ENCODE results near the gene TIMP1. TPM values are rescaled to one million over a fixed set of nuclear protein-coding genes. Genes with fewer than 3 reads are reported as not detected.

The TIMP1 gene
- total RNA-seq, result 62.7 TPM
- long read RNA-seq, transcript TIMP1-201 (6 exons, 892 nt), result major isoform, 24 of 26 reads
- long read RNA-seq, partial matches to known transcripts, result 0 of 26 reads
- long read RNA-seq, other reads (novel, unspliced or antisense), result 2 of 26 reads

DNA sequence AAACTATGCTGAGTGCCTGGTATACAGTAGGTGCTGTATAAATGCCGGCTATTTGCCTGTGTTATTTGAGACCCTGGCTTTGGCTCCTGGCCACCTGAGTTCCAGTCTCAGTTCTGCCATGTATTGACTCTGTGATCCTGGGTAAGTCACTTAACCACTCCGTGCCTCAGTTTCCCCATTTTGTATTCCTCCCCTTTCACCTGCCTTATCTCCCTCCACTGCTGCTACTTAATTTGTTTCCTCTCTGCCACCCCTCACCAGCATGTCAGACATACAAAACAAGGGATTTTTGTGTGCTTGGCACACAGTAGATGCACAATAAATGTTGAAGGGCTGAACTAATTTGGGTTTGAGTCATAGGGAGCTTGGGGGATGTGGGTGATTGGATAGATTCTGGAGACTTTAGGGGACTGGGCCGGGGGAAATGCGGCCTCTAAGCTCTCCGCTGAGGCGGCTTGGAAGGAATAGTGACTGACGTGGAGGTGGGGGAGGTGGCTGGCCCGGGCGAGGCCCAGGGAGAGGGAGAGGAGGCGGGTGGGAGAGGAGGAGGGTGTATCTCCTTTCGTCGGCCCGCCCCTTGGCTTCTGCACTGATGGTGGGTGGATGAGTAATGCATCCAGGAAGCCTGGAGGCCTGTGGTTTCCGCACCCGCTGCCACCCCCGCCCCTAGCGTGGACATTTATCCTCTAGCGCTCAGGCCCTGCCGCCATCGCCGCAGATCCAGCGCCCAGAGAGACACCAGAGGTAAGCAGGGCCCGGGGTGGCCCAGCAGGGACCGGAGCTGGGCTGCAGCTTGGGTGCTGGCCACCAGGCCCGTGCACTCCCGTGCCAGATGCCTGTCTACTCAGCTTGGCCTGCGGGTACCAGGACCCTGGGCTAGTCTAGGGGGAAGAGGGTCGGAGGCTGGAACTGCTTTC, at the start of gene TIMP1:
TSS of gene TIMP1 (plus strand) at position 706 of the 917 bp plus-strand sequence. CDS start 980 bp downstream, outside the sequence.
- intact Hi-C loops (cut with DNase I), result no loop called here
- peak; percentile 94 for ATAC-seq (ENCODE audit: poor library complexity)

DNA sequence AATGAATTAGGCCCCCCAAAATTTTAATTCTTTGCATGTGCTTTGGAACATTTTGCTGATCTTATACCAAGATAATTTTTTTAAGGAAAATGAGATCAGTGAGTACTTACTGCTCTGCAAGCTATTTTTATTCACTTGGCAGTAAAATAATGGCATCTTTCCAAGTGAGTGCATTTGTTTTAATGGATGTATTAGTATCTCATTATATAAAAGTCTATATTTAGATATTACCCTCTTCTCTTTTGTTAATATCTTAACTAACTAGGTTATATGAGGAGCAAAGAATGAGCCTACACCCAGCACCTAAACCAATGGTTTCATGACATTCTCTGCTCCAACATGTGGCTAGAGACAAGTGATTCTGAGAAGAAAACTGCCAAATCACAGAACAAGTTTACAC, 42.4 kb upstream of the TIMP1 start:
- ATAC-seq (ENCODE audit: poor library complexity) (peak; percentile 38), DNase-seq (no peak)
- intact Hi-C loops (cut with DNase I), result no loop called here

More for the DNA sequence above, at the start of gene TIMP1:
- peak; percentile 93 for DNase-seq

DNA sequence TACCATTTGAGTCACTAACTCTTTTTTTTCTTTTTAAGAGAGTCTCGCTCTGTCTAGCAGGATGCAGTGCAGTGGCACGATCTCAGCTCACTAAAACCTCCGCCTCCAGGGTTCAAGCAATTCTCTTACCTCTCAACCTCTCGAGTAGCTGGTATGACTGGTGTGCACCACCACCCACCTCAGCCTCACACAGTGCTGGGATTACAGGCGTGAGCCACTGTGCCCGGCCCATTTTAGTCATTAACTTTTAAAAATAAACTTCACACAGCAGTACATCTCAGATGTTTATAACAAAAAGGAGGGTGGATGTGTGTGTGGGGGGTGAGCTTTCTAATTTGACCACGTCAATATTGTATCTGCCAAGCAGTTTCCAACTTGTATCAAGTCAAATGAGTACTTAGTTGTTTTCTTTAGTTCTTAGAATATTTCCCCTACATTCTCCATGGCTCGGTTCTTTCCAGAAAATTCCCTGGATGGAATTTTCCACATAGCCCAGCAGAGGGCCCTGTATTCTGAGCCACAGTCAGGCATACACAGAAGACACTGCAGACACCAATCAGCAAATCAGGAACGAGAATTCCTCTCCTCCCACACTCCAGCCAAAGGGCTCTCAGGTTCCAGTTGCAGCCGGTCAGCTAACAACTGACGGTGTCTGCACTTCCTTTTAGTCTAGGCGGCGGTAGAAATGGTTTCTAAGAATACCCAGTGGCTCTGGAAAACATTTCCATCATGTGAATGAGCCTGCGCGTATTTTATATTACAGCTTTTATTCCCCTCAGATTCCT, 41.3 kb upstream of the TIMP1 start:
- intact Hi-C loops (cut with DNase I), result no loop called here
- ATAC-seq (ENCODE audit: poor library complexity) (peak; percentile 99), DNase-seq (peak; percentile 70)

DNA sequence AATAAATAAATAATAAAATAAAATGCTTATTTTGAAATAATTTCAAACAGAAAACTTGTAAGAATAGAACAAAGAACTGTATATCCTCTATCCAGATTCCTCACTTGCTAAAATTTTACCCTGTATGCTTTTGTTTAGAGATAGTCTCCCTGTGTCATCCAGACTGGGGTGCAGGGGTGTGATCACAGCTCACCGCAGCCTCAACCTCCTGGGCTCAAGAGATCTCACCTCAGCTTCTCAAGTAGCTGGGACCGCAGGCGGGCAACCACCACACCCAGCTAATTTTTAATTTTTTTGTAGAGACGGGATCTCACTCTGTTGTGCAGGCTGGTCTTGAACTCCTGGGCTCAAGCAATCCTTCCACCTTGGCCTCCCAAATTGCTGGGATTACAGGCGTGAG, 38.7 kb upstream of the TIMP1 start:
- DNase-seq, result no peak
- intact Hi-C loops (cut with DNase I), result no loop called here
- ATAC-seq (ENCODE audit: poor library complexity), result no peak

DNA sequence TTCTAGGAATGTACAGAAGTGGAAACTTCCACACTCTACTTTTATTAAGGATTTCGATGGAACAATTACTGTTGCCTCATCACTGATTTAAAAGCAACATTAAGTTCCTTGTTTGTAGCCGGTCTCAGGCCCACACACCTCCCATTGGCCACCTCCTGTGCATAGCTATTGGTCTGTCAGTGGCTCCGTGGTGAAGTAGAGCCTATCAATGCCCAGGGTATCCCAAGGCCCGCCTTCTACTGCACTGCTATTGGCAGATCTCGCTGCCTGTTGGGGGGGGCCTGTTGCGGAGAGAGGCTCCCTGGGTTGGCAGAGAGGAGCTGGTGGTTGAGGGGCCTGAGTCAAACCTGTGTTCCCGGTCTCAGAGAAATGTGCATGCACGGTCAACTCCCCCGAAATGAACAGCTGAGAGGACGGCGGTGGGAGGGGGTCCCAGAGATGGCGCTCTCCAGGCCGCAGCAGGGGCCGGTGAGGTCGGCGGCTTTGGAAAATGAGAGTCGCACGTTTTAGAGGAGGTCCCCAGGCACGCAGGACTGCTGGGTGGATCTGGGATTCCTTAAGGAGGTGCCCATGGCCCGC, 26.1 kb upstream of the TIMP1 start:
- ATAC-seq (ENCODE audit: poor library complexity) (peak; percentile 91), DNase-seq (peak; percentile 92)
- intact Hi-C loops (cut with DNase I), result no loop called here

DNA sequence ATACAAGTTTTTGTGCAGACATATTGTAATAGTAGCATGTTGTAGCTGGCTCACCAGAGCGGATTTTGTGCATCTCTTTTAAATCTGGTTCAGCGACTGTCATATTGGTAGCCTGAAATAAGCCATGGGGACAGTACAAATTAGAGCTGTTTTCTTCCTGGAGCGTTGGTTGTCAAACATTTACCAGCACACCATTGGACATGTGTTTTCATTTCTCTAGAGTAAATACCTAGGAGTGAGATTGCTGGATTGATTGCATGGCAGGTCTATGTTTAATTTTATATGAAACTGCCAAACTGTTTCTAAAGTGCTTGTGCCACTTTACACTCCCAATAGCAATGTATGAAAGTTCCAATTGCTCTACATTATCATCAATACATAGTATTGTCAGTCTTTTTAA, 23.8 kb upstream of the TIMP1 start:
- no peak for DNase-seq
- no peak for ATAC-seq (ENCODE audit: poor library complexity)
- intact Hi-C loops (cut with DNase I), result no loop called here

DNA sequence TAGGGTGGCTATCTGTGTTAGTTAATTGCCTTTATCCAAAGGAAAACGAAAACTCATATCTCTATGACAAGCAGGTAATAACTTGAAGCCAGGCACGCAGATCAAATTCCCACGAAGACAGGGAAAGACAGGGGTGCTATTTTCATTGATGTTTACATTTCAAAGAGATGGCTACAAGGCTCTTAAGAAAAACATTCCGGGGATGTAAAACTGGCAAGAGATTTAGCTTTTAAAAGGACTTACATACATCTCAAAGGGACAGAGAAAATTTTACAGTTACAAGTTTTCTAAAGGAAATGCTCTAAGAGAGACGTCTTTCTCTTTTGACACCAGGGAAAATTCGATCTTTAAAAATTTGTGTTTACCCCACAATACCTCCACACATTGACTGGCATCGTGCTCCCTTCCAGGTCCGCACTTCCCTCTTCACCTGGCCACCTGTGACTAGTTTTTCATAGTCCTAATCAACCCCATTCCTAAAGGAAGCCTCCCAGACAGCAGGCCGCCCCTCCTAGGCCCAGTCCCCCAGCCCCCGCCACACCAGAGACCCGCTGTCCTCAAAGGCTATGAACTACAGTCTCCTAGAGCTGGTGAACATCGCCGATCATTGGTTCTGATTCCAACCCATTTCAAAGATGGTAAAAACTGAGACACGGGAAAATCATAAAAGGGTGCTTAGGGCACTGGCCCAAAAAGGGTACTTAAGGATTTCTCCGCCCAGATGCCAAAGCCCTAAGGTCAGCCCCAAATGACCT, 21.9 kb upstream of the TIMP1 start:
- intact Hi-C loops (cut with DNase I), result loop anchor here (5.0 kb wide), 1 partner anchor 82 kb away; no protein-coding TSS in a partner anchor
- DNase-seq (no peak), ATAC-seq (ENCODE audit: poor library complexity) (no peak)

DNA sequence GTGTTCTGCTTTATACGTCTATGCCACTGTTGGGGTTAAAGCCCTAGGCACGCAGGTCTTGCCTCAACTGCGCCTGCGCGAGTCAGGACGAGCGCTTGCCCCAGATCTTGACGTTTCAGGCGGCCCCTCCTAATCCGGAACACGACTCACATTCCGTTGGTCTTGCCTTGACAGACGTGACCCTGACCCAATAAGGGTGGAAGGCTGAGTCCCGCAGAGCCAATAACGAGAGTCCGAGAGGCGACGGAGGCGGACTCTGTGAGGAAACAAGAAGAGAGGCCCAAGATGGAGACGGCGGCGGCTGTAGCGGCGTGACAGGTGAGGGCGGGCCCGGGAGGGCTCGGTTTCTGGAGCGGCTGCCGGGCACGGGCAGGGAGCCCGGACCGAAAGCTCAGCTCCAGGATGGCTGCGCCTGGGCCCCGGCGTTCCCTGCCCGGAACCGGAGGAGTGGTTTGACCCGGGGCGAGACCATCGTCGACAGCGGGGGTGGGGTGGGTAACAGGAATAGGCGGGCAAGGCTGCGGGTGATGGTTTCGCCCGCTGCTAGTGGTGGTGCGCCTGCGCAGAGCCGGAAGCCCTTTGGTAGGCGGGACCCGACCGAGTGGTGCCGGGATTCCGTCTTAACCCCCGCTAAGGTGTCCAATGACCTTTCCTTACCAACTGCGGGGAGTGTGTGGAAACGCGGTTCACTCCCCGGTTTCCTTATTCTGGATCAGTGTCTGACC, 21.1 kb upstream of the TIMP1 start, which contains the start of gene ARAF:
TSS of gene ARAF (plus strand) at position 272 of the 725 bp plus-strand sequence. CDS start 1,763 bp downstream, outside the sequence.
- ATAC-seq (ENCODE audit: poor library complexity) (peak; percentile 93), DNase-seq (peak; percentile 96)
- intact Hi-C loops (cut with DNase I), result loop anchor here (5.0 kb wide), 1 partner anchor 81 kb away; no protein-coding TSS in a partner anchor

DNA sequence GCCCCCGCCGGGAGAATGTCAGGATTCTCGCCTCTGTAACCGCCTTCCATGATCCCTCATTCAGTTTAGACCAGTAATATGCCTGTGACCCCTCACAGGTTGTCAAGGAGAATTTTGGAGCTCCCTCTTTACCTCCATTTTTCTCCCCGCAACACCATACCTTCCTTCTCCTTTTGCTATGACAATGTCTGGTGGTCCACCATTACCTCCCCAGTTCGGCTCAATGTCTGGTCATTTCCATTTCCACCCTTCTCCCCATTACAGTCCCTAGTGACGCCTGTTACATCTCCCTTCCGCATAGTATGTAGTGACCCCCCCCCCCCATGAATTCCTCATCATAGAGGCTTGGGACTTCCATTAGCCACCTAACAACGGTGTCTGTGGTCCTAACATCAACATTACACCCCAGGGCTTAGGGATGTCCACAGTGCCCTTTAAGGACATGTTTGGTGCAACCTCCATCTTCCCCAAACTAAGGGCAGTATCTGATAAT, 20.5 kb upstream of the TIMP1 start:
- ATAC-seq (ENCODE audit: poor library complexity), result no peak
- no peak for DNase-seq
- intact Hi-C loops (cut with DNase I), result loop anchor here (5.0 kb wide), 1 partner anchor 81 kb away; no protein-coding TSS in a partner anchor

DNA sequence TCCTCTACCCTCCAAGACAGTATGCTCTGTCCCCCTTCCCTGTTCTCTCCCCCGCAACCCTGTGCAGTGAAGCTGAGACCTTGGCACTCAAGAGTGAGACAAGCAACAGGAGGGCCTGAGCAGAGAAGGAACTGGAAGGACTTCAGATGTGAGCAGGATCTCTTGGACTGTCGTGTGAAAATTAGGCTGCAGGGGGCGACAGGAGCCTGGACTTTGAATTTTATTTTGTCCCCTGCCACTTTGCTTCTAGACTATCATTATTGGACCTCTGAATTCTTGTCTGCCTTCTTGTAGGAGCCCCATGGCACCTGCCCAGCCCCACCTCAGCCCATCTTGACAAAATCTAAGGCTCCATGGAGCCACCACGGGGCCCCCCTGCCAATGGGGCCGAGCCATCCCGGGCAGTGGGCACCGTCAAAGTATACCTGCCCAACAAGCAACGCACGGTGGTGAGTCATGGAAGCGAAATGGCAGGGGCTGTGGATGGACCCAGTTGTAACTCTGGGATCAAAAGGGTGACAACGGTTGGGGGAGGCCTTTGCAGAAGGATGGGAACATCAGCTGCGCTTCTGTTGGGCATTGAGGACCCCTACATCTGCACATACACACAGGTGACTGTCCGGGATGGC, 19.5 kb upstream of the TIMP1 start:
- intact Hi-C loops (cut with DNase I), result loop anchor here (5.0 kb wide), 1 partner anchor 80 kb away; no protein-coding TSS in a partner anchor
- no peak for DNase-seq
- ATAC-seq (ENCODE audit: poor library complexity), result no peak

DNA sequence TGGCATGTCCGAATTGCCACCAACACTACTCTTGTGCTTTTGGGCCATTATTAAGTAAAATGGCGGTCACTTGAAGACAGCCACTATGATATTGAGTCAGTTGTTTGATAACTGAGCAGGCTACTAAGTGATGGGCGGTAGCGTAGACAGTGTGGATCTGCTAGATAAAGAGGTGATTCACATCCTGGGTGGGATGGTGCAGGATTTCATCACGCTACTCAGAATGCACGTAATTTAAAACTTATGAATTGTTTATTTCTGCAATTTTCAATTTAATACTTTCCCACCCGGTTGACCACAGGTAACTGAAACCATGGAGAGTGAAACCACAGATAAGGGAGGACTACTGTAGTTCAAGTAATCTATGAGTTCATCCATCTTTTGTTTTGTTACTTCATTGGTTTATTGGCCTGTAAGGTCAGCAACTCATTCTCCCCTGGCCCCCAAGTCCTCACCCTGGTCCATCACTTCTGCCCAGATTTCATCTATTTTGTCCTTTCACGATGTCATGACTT, 18.4 kb upstream of the TIMP1 start:
- intact Hi-C loops (cut with DNase I), result loop anchor here (5.0 kb wide), 1 partner anchor 78 kb away; no protein-coding TSS in a partner anchor
- no peak for DNase-seq
- no peak for ATAC-seq (ENCODE audit: poor library complexity)

DNA sequence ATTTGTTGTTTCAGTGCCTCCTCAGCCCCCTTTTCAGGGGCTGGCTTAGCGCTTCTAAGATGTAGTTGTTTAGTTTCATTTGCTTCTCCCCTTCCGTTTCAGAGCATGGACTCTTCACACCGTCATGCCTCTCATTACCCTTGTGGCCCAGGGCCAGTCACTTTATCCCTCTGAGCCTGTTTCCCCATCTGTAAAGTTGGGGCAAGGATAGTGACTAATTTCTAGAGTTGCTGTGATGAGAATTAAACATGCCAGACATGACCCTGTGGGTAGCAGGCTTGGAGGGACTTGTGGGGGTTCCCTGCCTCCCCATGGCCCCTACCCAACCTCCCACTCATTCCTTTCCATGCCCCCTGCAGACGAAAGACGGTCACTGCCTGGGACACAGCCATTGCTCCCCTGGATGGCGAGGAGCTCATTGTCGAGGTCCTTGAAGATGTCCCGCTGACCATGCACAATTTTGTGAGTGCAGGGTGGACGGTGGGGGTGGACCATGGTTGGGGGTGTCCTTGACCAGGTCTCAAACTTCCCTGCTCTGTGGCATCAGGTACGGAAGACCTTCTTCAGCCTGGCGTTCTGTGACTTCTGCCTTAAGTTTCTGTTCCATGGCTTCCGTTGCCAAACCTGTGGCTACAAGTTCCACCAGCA, 17.7 kb upstream of the TIMP1 start:
- ATAC-seq (ENCODE audit: poor library complexity), result no peak
- intact Hi-C loops (cut with DNase I), result loop anchor here (5.0 kb wide), 1 partner anchor 78 kb away; no protein-coding TSS in a partner anchor
- DNase-seq, result no peak

DNA sequence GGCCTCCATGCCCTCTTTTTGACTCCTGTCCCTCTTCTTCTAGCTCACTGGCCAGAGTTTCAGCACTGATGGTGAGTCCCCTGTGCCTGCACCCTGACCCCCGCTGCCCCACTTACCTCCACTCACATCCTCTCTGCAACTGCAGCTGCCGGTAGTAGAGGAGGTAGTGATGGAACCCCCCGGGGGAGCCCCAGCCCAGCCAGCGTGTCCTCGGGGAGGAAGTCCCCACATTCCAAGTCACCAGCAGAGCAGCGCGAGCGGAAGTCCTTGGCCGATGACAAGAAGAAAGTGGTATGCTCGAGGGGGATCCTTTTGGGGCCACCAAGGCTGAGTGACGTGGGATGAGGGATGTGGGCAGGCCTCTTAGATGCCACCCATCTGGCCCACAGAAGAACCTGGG, 15.4 kb upstream of the TIMP1 start:
- no peak for ATAC-seq (ENCODE audit: poor library complexity)
- intact Hi-C loops (cut with DNase I), result no loop called here

DNA sequence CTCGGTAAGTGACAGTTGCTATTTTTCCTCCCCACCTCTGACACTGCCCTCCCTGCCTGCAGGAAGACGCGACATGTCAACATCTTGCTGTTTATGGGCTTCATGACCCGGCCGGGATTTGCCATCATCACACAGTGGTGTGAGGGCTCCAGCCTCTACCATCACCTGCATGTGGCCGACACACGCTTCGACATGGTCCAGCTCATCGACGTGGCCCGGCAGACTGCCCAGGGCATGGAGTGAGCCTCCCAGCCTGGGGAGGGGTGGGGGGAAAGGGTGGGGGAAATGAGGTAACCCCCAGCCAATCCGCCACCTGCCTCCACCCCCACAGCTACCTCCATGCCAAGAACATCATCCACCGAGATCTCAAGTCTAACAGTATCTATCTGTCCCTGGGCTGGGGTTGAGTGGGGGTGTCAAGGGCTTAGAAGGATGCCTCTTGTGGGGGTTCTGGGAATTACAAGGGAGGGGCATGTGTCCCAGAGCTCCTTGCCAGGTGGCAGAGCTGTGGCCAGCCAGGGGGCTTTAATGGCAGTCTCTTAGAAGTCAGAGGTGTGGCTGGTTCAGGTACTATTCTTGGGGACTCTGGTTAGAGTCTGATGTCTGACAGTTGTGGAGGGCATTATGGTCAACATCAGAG, 13.5 kb upstream of the TIMP1 start:
- ATAC-seq (ENCODE audit: poor library complexity), result no peak
- no peak for DNase-seq
- intact Hi-C loops (cut with DNase I), result no loop called here

More for the DNA sequence above, 15.4 kb upstream of the TIMP1 start:
- no peak for DNase-seq

DNA sequence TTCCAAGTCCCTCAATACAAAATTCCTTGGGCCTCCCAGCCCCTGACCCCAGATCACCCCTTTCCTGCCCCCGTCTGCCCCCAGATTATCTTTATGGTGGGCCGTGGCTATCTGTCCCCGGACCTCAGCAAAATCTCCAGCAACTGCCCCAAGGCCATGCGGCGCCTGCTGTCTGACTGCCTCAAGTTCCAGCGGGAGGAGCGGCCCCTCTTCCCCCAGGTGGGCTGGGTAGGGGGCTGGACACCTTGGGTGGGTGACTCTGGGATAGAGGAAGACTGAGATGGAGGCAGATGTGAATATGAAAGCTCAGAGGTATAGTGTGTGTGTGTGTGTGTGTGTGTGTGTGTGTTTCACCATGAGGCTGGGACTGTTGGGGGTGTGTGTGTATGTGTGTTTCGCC, 11.4 kb upstream of the TIMP1 start:
- DNase-seq (no peak), ATAC-seq (ENCODE audit: poor library complexity) (no peak)
- intact Hi-C loops (cut with DNase I), result no loop called here

DNA sequence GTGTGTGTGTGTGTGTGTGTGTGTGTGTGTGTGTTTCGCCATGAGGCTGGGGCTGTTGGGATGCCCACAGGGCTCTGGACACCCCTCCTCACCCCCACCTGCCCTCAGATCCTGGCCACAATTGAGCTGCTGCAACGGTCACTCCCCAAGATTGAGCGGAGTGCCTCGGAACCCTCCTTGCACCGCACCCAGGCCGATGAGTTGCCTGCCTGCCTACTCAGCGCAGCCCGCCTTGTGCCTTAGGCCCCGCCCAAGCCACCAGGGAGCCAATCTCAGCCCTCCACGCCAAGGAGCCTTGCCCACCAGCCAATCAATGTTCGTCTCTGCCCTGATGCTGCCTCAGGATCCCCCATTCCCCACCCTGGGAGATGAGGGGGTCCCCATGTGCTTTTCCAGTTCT, 11.0 kb upstream of the TIMP1 start:
- DNase-seq, result no peak
- intact Hi-C loops (cut with DNase I), result no loop called here
- no peak for ATAC-seq (ENCODE audit: poor library complexity)
